Naive thymus-derived CD4-positive, alpha-beta T cell (primary cell): ENCODE measurements around the gene TAP2. TPM values are rescaled to one million over a fixed set of nuclear protein-coding genes. Genes with fewer than 3 reads are reported as not detected.

Experiments used
- ATAC-seq: fragments of 150-1000 bp; cut with Tn5 transposase; 2 replicates; pipeline ENCODE4 v1.10.0; 2021; ENCODE audit warnings: mild to moderate bottlenecking, moderate library complexity
- CTCF ChIA-PET: fragments of 350-600 bp; sonication (Branson Sonifier 250); formaldehyde crosslinking; loops from one replicate; lab custom pipeline; 2021; ENCODE audit warnings: antibody characterized with exemption; lab: Charles Lee
- POLR2A ChIA-PET: fragments of 350-600 bp; sonication (Branson Sonifier 250); formaldehyde crosslinking; loops from one replicate; lab custom pipeline; 2021; ENCODE audit warnings: antibody characterized with exemption, inconsistent platforms; lab: Charles Lee
- DNase-seq, 9 donors: peaks; one replicate each; pipeline versions ENCODE4 v3.0.0 to v3.0.0-alpha.2; 2020 to 2022; ENCODE audit warnings: mixed read lengths in 1 of 9
- H3K27ac ChIP-seq: one replicate; pipeline ENCODE4 v1.7.0; 2013; ENCODE audit warnings: mild to moderate bottlenecking, low read depth, low read length, moderate library complexity
- H3K27me3 ChIP-seq, 2 donors: one replicate each; pipeline ENCODE4 v1.7.0; 2013; ENCODE audit warnings: low read length in 2 of 2, mild to moderate bottlenecking in 2 of 2, moderate library complexity in 2 of 2; ENCODE audit not compliant: control insufficient read depth in 2 of 2, insufficient read depth in 2 of 2
- H3K36me3 ChIP-seq, 3 experiments: 1 replicate in 2 of 3; 2 replicates in 1 of 3; pipeline ENCODE4 v1.7.0; 2013; ENCODE audit warnings: low read length in 3 of 3, mild to moderate bottlenecking in 3 of 3, moderate library complexity in 1 of 3; ENCODE audit not compliant: insufficient read depth in 3 of 3, control insufficient read depth in 2 of 3
- H3K4me1 ChIP-seq, 2 donors: one replicate each; pipeline ENCODE4 v1.7.0; 2013; ENCODE audit warnings: low read length in 2 of 2, mild to moderate bottlenecking in 2 of 2, moderate library complexity in 1 of 2; ENCODE audit not compliant: control insufficient read depth in 2 of 2, insufficient read depth in 2 of 2
- H3K4me3 ChIP-seq: 2 replicates; pipeline ENCODE4 v1.7.0; 2013; ENCODE audit warnings: mild to moderate bottlenecking, low read length
- H3K9me3 ChIP-seq, 3 experiments: 1 replicate in 2 of 3; 2 replicates in 1 of 3; pipeline ENCODE4 v1.7.0; 2013; ENCODE audit warnings: low read length in 3 of 3; ENCODE audit not compliant: control insufficient read depth in 2 of 3
- H3K27ac Mint-ChIP-seq, 9 donors: one replicate each; pipeline ENCODE4 v1.8.0; 2020 to 2022; ENCODE audit warnings: mixed read lengths in 9 of 9, mild to moderate bottlenecking in 8 of 9, moderate library complexity in 5 of 9, inconsistent platforms in 2 of 9
- H3K27me3 Mint-ChIP-seq, 5 donors: one replicate each; pipeline ENCODE4 v1.8.0; 2021 to 2022; ENCODE audit warnings: mixed read lengths in 5 of 5, mild to moderate bottlenecking in 1 of 5
- H3K36me3 Mint-ChIP-seq, 5 donors: one replicate each; pipeline ENCODE4 v1.8.0; 2020 to 2022; ENCODE audit warnings: mixed read lengths in 5 of 5, mild to moderate bottlenecking in 3 of 5, inconsistent platforms in 1 of 5
- H3K4me1 Mint-ChIP-seq, 7 donors: one replicate each; pipeline ENCODE4 v1.8.0; 2020 to 2022; ENCODE audit warnings: mixed read lengths in 7 of 7, mild to moderate bottlenecking in 3 of 7, inconsistent platforms in 1 of 7
- H3K4me3 Mint-ChIP-seq, 10 donors: one replicate each; pipeline ENCODE4 v1.8.0; 2020 to 2022; ENCODE audit warnings: mild to moderate bottlenecking in 10 of 10, mixed read lengths in 10 of 10, moderate library complexity in 6 of 10, inconsistent platforms in 2 of 10
- H3K9me3 Mint-ChIP-seq, 11 donors: one replicate each; pipeline ENCODE4 v1.8.0; 2020 to 2022; ENCODE audit warnings: mixed read lengths in 11 of 11, mild to moderate bottlenecking in 4 of 11, inconsistent platforms in 1 of 11, moderate library complexity in 1 of 11
- intact Hi-C, 2 donors: fragments of 100-400 bp; cut with micrococcal nuclease; formaldehyde crosslinking; loops; one replicate each; pipeline ENCODE4 v1.15.1; 2023
- polyA plus RNA-seq, 2 donors: library from polyadenylated mRNA; unstranded; fragments of 300-500 nt; fragmentation: Illumina TruSeq; gene quantifications; one replicate each; pipeline ENCODE4 v1.2.3, GENCODE V29; 2021
- total RNA-seq, 6 experiments: library from RNA in 5 of 6; stranded (reverse) in 5 of 6; gene quantifications; 1 replicate in 5 of 6; 2 replicates in 1 of 6; pipeline ENCODE4 v1.2.3 and lab custom pipeline; 2021 to 2026

TAP2 gene
- total and polyA plus RNA-seq, 7 experiments from 2014 or later = 26.4 to 243 (median 105) TPM

DNA sequence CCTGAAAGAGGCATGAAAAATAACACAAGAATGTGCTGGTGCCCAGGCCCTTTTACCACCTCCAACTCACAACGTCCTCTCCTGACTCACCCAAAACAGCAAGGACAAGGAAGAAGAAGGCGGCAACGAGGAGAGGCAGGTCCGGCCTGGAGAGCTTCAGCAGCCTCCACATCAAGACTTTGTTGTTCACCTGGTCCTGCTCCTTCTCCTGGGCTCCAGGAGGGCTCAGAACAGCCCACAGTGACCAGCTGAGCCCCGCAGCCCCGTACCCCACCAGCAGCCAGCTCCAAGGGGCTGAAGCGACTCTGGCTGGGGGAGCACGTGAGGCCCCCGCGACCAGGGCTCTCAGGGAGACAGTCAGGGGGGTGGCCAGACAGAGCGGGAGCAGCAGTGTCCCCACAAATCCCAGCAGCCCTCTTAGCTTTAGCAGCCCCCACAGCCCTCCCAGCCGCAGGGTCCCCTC, 857 bp downstream of the TAP2 start:
- DNase-seq = no peak
- no peaks in the 10 kb centered on the region for H3K27me3 ChIP-seq
- H3K27me3 Mint-ChIP-seq = no peaks in the 10 kb centered on the region
- H3K9me3 ChIP-seq = no peaks in the 10 kb centered on the region
- intact Hi-C loops = loop anchor here (1.0 kb wide), 5 partner anchors 17 to 134 kb away; partner anchors contain the start of genes PSMB9 (in 2 of the 2) and BRD2 (in 1 of the 2)
- H3K36me3 ChIP-seq = peaks cover 20 to 64% (median 23%) of the 10 kb centered on the region in 3 experiments
- H3K4me3 Mint-ChIP-seq = peak overlapping the region; percentile 85 to 98 (median 93)
- peaks cover 0 to 1% (median 0%) of the 10 kb centered on the region in 11 donors for H3K9me3 Mint-ChIP-seq
- no peak for ATAC-seq
- peaks cover 48 to 61% of the 10 kb centered on the region in 2 donors for H3K4me1 ChIP-seq
- peaks cover 67 to 93% (median 85%) of the 10 kb centered on the region in 7 donors for H3K4me1 Mint-ChIP-seq
- H3K4me3 ChIP-seq = peak overlapping the region; percentile 87
- peak overlapping the region; percentile 89 to 100 (median 99) for H3K27ac Mint-ChIP-seq
- ChIA-PET POLR2A (interaction anchor here (0.8 to 11.4 kb wide), 16 partner anchors 10 to 1185 kb away, joined by 3 to 662 read pairs (median 8); partner anchors contain the start of genes BAG6, BRD2, HLA-DMA and HLA-DMB), CTCF (interaction anchor here (0.8 to 9.7 kb wide), 17 partner anchors 9 to 149 kb away, joined by 3 to 241 read pairs (median 6); partner anchors contain the start of genes HLA-DMA, PSMB9 and TAP1)
- peak overlapping the region; percentile 97 for H3K27ac ChIP-seq
- peaks cover 35 to 70% (median 44%) of the 10 kb centered on the region in 5 donors for H3K36me3 Mint-ChIP-seq

- peaks cover 60 to 88% (median 79%) of the 10 kb centered on the region in 7 donors for H3K4me1 Mint-ChIP-seq
- H3K27me3 Mint-ChIP-seq = no peaks in the 10 kb centered on the region
- Histone ChIP-seq H3K4me3 (peak overlapping the region; percentile 6), H3K27ac (peak overlapping the region; percentile 97), H3K36me3 (peaks cover 12 to 64% (median 18%) of the 10 kb centered on the region in 3 experiments), H3K27me3 (no peaks in the 10 kb centered on the region), H3K4me1 (peaks cover 40 to 53% of the 10 kb centered on the region in 2 donors), H3K9me3 (no peaks in the 10 kb centered on the region)
- intact Hi-C loops = no loop called here
- ChIA-PET POLR2A (interaction anchor here (1.4 to 11.4 kb wide), 5 partner anchors 20 to 134 kb away, joined by 5 to 662 read pairs (median 12); partner anchors contain the start of genes BRD2, HLA-DMA, PSMB9 and TAP1), CTCF (interaction anchor here (6.7 to 9.7 kb wide), 2 partner anchors 19 to 31 kb away, joined by 177 to 241 read pairs; partner anchors contain the start of genes PSMB9 and TAP1)
- H3K36me3 Mint-ChIP-seq = peaks cover 30 to 62% (median 38%) of the 10 kb centered on the region in 5 donors
- peaks cover 0 to 1% (median 0%) of the 10 kb centered on the region in 11 donors for H3K9me3 Mint-ChIP-seq
- no peak for DNase-seq
- ATAC-seq = no peak
- peak overlapping the region; percentile 89 to 100 (median 99) for H3K27ac Mint-ChIP-seq
- H3K4me3 Mint-ChIP-seq = peak overlapping the region; percentile 85 to 98 (median 93)
Measured at GRCh38 chr6:32836873-32837272, 1.7 kb downstream of the TAP2 start.

- POLR2A ChIA-PET = interaction anchor here (1.2 to 3.0 kb wide), 4 partner anchors 10 to 137 kb away, joined by 3 to 18 read pairs (median 4); partner anchors contain the start of genes PSMB8 and TAP1
- H3K36me3 ChIP-seq = peaks cover 11 to 67% (median 27%) of the 10 kb centered on the region in 3 experiments
- CTCF ChIA-PET = interaction anchor here (0.9 to 2.9 kb wide), 3 partner anchors 18 to 33 kb away, joined by 3 to 13 read pairs (median 4); partner anchors contain the start of gene TAP1
- ATAC-seq (no peak), DNase-seq (no peak)
- intact Hi-C loops = no loop called here
- no peaks in the 10 kb centered on the region for H3K9me3 ChIP-seq
- peaks cover 31 to 59% (median 38%) of the 10 kb centered on the region in 5 donors for H3K36me3 Mint-ChIP-seq
- H3K4me1 Mint-ChIP-seq = peaks cover 44 to 79% (median 66%) of the 10 kb centered on the region in 7 donors
- no peaks in the 10 kb centered on the region for H3K27me3 ChIP-seq
- peak overlapping the region in 3 of 10 donors; percentile 2 to 51 (median 22) for H3K4me3 Mint-ChIP-seq
- no peaks in the 10 kb centered on the region for H3K27me3 Mint-ChIP-seq
- H3K27ac Mint-ChIP-seq = peak overlapping the region in 8 of 9 donors; percentile 46 to 100 (median 60)
- peaks cover 0 to 1% (median 0%) of the 10 kb centered on the region in 11 donors for H3K9me3 Mint-ChIP-seq
- no peak overlapping the region for H3K4me3 ChIP-seq
- peaks cover 25 to 38% of the 10 kb centered on the region in 2 donors for H3K4me1 ChIP-seq
- peak overlapping the region; percentile 18 for H3K27ac ChIP-seq
Measured at GRCh38 chr6:32835167-32835893, 3.2 kb downstream of the TAP2 start.

DNA sequence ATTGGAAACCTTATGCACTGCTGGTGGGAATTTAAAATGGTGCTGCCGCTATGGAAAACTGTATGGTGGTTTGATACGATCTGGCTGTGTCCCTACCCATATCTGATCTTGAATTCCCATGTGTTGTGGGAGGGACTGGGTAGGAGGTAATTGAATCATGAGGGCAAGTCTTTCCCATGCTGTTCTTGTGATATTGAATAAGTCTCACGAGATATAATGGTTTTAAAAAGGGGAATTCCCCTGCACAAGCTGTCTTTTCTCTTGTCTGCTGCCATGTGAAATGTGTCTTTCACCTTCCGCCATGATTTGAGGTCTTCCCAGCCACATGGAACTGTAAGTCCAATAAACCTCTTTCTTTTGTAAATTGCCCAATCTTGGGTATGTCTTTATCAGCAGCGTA, 4.9 kb downstream of the TAP2 start:
- peaks cover 33 to 66% (median 38%) of the 10 kb centered on the region in 5 donors for H3K36me3 Mint-ChIP-seq
- peaks cover 39 to 75% (median 57%) of the 10 kb centered on the region in 7 donors for H3K4me1 Mint-ChIP-seq
- no peak for DNase-seq
- H3K4me3 Mint-ChIP-seq = peak overlapping the region in 1 of 10 donors; percentile 15
- peaks cover 9 to 24% of the 10 kb centered on the region in 2 donors for H3K4me1 ChIP-seq
- no peak for ATAC-seq
- CTCF ChIA-PET = interaction anchor here (0.6 to 2.9 kb wide), 3 partner anchors 21 to 301 kb away, joined by 3 to 13 read pairs (median 5); no protein-coding TSS in a partner anchor
- no peak overlapping the region for H3K4me3 ChIP-seq
- H3K27me3 Mint-ChIP-seq = no peaks in the 10 kb centered on the region
- no peaks in the 10 kb centered on the region for H3K9me3 ChIP-seq
- no peak overlapping the region for H3K27ac ChIP-seq
- H3K27ac Mint-ChIP-seq = peak overlapping the region in 5 of 9 donors; percentile 2 to 84 (median 73)
- peaks cover 17 to 84% (median 27%) of the 10 kb centered on the region in 3 experiments for H3K36me3 ChIP-seq
- H3K9me3 Mint-ChIP-seq = no peaks in the 10 kb centered on the region
- POLR2A ChIA-PET = interaction anchor here (2.0 to 3.0 kb wide), 2 partner anchors 12 to 21 kb away, joined by 4 to 18 read pairs; partner anchors contain the start of gene PSMB8
- intact Hi-C loops = no loop called here
- H3K27me3 ChIP-seq = no peaks in the 10 kb centered on the region

GRCh38 chr6:32832535-32832934, 6.0 kb downstream of the TAP2 start:
- intact Hi-C loops = no loop called here
- no peaks in the 10 kb centered on the region for H3K9me3 Mint-ChIP-seq
- no peaks in the 10 kb centered on the region for H3K27me3 Mint-ChIP-seq
- POLR2A ChIA-PET = interaction anchor here (0.6 to 3.0 kb wide), 3 partner anchors 13 to 318 kb away, joined by 3 to 18 read pairs (median 3); partner anchors contain the start of gene PSMB8
- peaks cover 35 to 73% (median 38%) of the 10 kb centered on the region in 5 donors for H3K36me3 Mint-ChIP-seq
- H3K36me3 ChIP-seq = peaks cover 22 to 88% (median 27%) of the 10 kb centered on the region in 3 experiments
- no peaks in the 10 kb centered on the region for H3K27me3 ChIP-seq
- ATAC-seq (no peak), DNase-seq (no peak)
- no peaks in the 10 kb centered on the region for H3K9me3 ChIP-seq
- peaks cover 38 to 80% (median 56%) of the 10 kb centered on the region in 7 donors for H3K4me1 Mint-ChIP-seq
- no peak overlapping the region for H3K27ac ChIP-seq
- H3K4me1 ChIP-seq = peaks cover 9 to 22% of the 10 kb centered on the region in 2 donors
- no peak overlapping the region for H3K4me3 ChIP-seq
- CTCF ChIA-PET = interaction anchor here (0.6 to 1.6 kb wide), 2 partner anchors 36 to 131 kb away, joined by 4 to 6 read pairs; no protein-coding TSS in a partner anchor
- H3K27ac Mint-ChIP-seq = peak overlapping the region in 4 of 9 donors; percentile 59 to 84 (median 76)
- H3K4me3 Mint-ChIP-seq = no peak overlapping the region

DNA sequence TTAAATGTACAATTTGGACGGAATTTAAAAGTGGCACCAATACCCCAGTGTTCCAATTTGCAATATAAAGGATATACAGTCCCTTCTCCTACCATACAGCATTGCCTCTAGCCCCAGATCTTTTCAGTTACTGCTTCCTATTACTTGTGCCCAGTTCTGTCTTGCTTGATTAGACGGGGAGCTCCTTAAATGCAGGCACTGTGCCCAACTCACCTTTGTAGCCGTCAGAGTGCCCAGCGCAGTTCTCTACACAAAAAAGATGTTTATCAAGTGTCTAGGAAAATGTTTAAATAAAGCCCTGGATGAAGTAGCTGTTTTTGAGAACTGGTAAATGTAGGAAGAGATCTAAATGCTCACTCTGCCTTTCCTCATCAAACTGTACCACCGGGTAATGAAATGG, 7.6 kb downstream of the TAP2 start:
- peaks cover 22 to 79% (median 41%) of the 10 kb centered on the region in 7 donors for H3K4me1 Mint-ChIP-seq

More for the DNA sequence above, 7.6 kb downstream of the TAP2 start:
- H3K27ac Mint-ChIP-seq = peak overlapping the region in 5 of 9 donors; percentile 11 to 84 (median 25)
- no peak overlapping the region for H3K4me3 Mint-ChIP-seq
- POLR2A ChIA-PET = interaction anchor here (0.6 to 1.0 kb wide), 2 partner anchors 14 to 141 kb away, joined by 4 read pairs; no protein-coding TSS in a partner anchor
- peaks cover 30 to 70% (median 38%) of the 10 kb centered on the region in 5 donors for H3K36me3 Mint-ChIP-seq
- ATAC-seq = no peak
- H3K9me3 Mint-ChIP-seq = no peaks in the 10 kb centered on the region
- intact Hi-C loops = no loop called here
- H3K27ac ChIP-seq = no peak overlapping the region
- H3K4me3 ChIP-seq = no peak overlapping the region
- no peak for DNase-seq
- H3K9me3 ChIP-seq = no peaks in the 10 kb centered on the region
- H3K27me3 Mint-ChIP-seq = no peaks in the 10 kb centered on the region
- CTCF ChIA-PET = no interaction called here
- H3K4me1 ChIP-seq = peaks cover 0 to 6% of the 10 kb centered on the region in 2 donors
- peaks cover 22 to 83% (median 24%) of the 10 kb centered on the region in 3 experiments for H3K36me3 ChIP-seq
- no peaks in the 10 kb centered on the region for H3K27me3 ChIP-seq
